ENCODE data around the gene ABCF1. TPM values are rescaled to one million over a fixed set of nuclear protein-coding genes. Genes with fewer than 3 reads are reported as not detected.

Gene ABCF1
- total RNA-seq: 45.9 and 46.0 TPM in 2 replicates

GRCh38 chr6:30571075-30571761 is at the start of gene ABCF1:
Gene ABCF1 (plus strand): TSS chr6:30571442. CDS start chr6:30571488, 46 bp downstream.

GRCh38 chr6:30556066-30556905 is 15.0 kb upstream of the ABCF1 start, which contains the start of gene GNL1:
Gene GNL1 (minus strand): TSS chr6:30556489. CDS start chr6:30556203, 286 bp downstream.

GRCh38 chr6:30556906-30557682 is 14.1 kb upstream of the ABCF1 start, which contains the start of gene PRR3:
Gene PRR3 (plus strand): TSS chr6:30557295. CDS start chr6:30557345, 50 bp downstream.

GRCh38 chr6:30616811-30617564 is 45.7 kb downstream of the ABCF1 start, which contains the start of gene PPP1R10:
Gene PPP1R10 (minus strand): TSS chr6:30617243. CDS start chr6:30609944, 7,299 bp downstream.

GRCh38 chr6:30617565-30618269 is 46.5 kb downstream of the ABCF1 start, which contains the start of gene MRPS18B:
Gene MRPS18B (plus strand): TSS chr6:30617840. CDS start chr6:30617866, 26 bp downstream.

GRCh38 chr6:30626484-30627366 is 55.5 kb downstream of the ABCF1 start, which contains the start of gene ATAT1:
Gene ATAT1 (plus strand): TSS chr6:30626874.

Small RNA genes within 50 kb of the gene (small RNA-seq; reads per million reads assigned to genes)
- gene MIR877: 2.5 reads per million, percentile 83 among the genes with 10 or more reads in this experiment

Other genes starting within 250 kb of the ABCF1 start
- 14.9 and 18.0 TPM in 2 replicates for gene TRIM39, start 244.5 kb upstream of the ABCF1 start, total RNA-seq
- gene RPP21, start 226.3 kb upstream of the ABCF1 start, total RNA-seq: 19.2 and 47.5 TPM in 2 replicates
- 104 and 261 TPM in 2 replicates for gene HLA-E, start 81.9 kb upstream of the ABCF1 start, total RNA-seq
- gene GNL1, start 15.0 kb upstream of the ABCF1 start, total RNA-seq: 59.3 and 84.8 TPM in 2 replicates
- gene PRR3, start 14.1 kb upstream of the ABCF1 start, total RNA-seq: 6.1 and 10.6 TPM in 2 replicates
- 36.0 and 55.4 TPM in 2 replicates for gene PPP1R10, start 45.8 kb downstream of the ABCF1 start, total RNA-seq
- 70.3 and 74.9 TPM in 2 replicates for gene MRPS18B, start 46.4 kb downstream of the ABCF1 start, total RNA-seq
- 6.7 and 11.8 TPM in 2 replicates for gene ATAT1, start 55.4 kb downstream of the ABCF1 start, total RNA-seq
- 3.1 and 4.3 TPM in 2 replicates for gene C6orf136, start 75.7 kb downstream of the ABCF1 start, total RNA-seq
- gene DHX16, start 101.6 kb downstream of the ABCF1 start, total RNA-seq: 28.3 and 30.8 TPM in 2 replicates
- gene PPP1R18, start 115.2 kb downstream of the ABCF1 start, total RNA-seq: 31.4 and 43.8 TPM in 2 replicates
- 9.0 and 9.2 TPM in 2 replicates for gene NRM, start 119.5 kb downstream of the ABCF1 start, total RNA-seq
- 6.7 and 7.9 TPM in 2 replicates for gene MDC1, start 145.8 kb downstream of the ABCF1 start, total RNA-seq
- gene TUBB, start 148.9 kb downstream of the ABCF1 start, total RNA-seq: 423 and 1,233 TPM in 2 replicates
- gene FLOT1, start 171.2 kb downstream of the ABCF1 start, total RNA-seq: 56.4 and 87.2 TPM in 2 replicates
- gene IER3, start 173.1 kb downstream of the ABCF1 start, total RNA-seq: 46.3 and 236 TPM in 2 replicates